Stomach (tissue), 9 donors: ENCODE measurements around the gene GPC5. TPM values are rescaled to one million over a fixed set of nuclear protein-coding genes. Genes with fewer than 3 reads are reported as not detected.

Experiments
- DNase-seq, 2 donors: peaks; one replicate each; pipeline versions ENCODE4 v3.0.0 to v3.0.0-alpha.2; 2013 to 2019
- H3K27ac ChIP-seq, 5 donors: fragments of 200-600 bp in 4 of 5; sonication (generic) in 4 of 5; one replicate each; pipeline ENCODE4 v1.5.1; 2013 to 2019; ENCODE audit warnings: mild to moderate bottlenecking in 1 of 5, moderate library complexity in 1 of 5
- H3K27me3 ChIP-seq, 3 donors: fragments of 200-600 bp; sonication (generic); one replicate each; pipeline ENCODE4 v1.5.1; 2017 to 2019; ENCODE audit warnings: mixed run types in 1 of 3
- H3K36me3 ChIP-seq, 4 donors: fragments of 200-600 bp; sonication (generic); 1 replicate in 3 of 4; 2 replicates in 1 of 4; pipeline ENCODE4 v1.5.1; 2016 to 2019
- H3K4me1 ChIP-seq, 4 donors: fragments of 200-600 bp; sonication (generic); one replicate each; pipeline ENCODE4 v1.5.1; 2016 to 2019
- H3K4me3 ChIP-seq, 4 donors: fragments of 200-600 bp; sonication (generic) in 3 of 4; one replicate each; pipeline ENCODE4 v1.5.1; 2016 to 2019; ENCODE audit warnings: mild to moderate bottlenecking in 1 of 4
- H3K9me3 ChIP-seq, 4 donors: fragments of 200-600 bp; sonication (generic); one replicate each; pipeline ENCODE4 v1.5.1; 2016 to 2019
- EP300 ChIP-seq: sonication (generic); formaldehyde crosslinking; IDR thresholded peaks from one replicate; pipeline ENCODE4 v1.6.1; 2017; ENCODE audit warnings: antibody characterized with exemption
- POLR2A ChIP-seq, 4 donors: fragments of 450-650 bp; IDR thresholded peaks; one replicate each; pipeline ENCODE4 v1.6.1; 2016; ENCODE audit warnings: antibody characterized with exemption in 4 of 4, control low read depth in 2 of 4, mild to moderate bottlenecking in 1 of 4, moderate library complexity in 1 of 4
- POLR2AphosphoS5 ChIP-seq, 3 donors: sonication (generic); formaldehyde crosslinking; IDR thresholded peaks; one replicate each; pipeline ENCODE4 v1.6.1; 2016; ENCODE audit warnings: antibody characterized with exemption in 3 of 3
- WGBS, 5 donors: extraction: QIAGEN DNeasy Blood & Tissue Kit in 3 of 5; methylation state at CpG; one replicate each; pipeline versions ENCODE4 v1.1.5 to v1.1.7; 2013 to 2018; 5-methylcytosine and 5-hydroxymethylcytosine counted together
- intact Hi-C: fragments of 100-400 bp; cut with DNase I; formaldehyde crosslinking; loops from one replicate; pipeline ENCODE4 v1.15.1; 2023; ENCODE audit warnings: low total_unique reads
- polyA plus RNA-seq, 3 donors: library from polyadenylated mRNA; stranded (reverse); fragments of 200-250 nt; gene quantifications; one replicate each; pipeline ENCODE4 v1.2.3, GENCODE V29; 2013
- total RNA-seq, 5 donors: library from RNA; depleted of rRNA; stranded (reverse); fragments of >200 nt; gene quantifications; one replicate each; pipeline versions ENCODE4 v1.1.0 to v1.2.3, GENCODE V29; 2014 to 2016
- TF ChIP-seq, protein P1 (sequence below), 7 experiments: fragments of 450-650 bp in 4 of 7; fragments of 200-600 bp in 3 of 7; sonication (generic) in 3 of 7; IDR thresholded peaks; one replicate each; pipeline ENCODE4 v1.5.1; 2016 to 2019; ENCODE audit warnings: antibody characterized with exemption in 7 of 7, control low read depth in 2 of 7, mild to moderate bottlenecking in 1 of 7
- donor health status: healthy with polysubstance abuse.
- donor health status: Bipolar disorder and iron deficiency.
- donor health status: healthy.

The GPC5 gene
- total and polyA plus RNA-seq, 8 donors, result 0.87 to 2.8 TPM; not detected in 6

DNA sequence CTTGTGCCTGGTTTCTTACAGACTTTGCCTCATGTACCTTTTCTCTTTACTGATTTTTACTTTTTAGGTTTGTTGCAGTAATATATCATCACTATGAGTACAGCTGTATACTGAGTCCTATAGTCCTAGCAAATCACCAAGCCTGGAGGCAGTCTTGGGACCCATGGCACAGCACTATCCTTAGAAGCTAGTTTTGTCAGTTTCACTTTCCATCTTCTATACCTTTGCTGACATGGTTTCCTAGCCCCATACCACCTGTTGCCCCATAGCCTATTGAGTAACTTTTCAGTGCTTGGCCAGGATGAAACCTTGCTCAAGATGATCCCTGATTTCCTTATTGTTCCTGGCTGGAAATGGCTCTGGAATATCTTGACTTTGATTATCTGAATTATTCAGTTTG, 826.4 kb downstream of the GPC5 start:
- TF ChIP-seq POLR2AphosphoS5 (IDR thresholded peaks at IDR 0.05), result no peak
- TF ChIP-seq EP300, result no peak
- TF ChIP-seq, protein P1, sequence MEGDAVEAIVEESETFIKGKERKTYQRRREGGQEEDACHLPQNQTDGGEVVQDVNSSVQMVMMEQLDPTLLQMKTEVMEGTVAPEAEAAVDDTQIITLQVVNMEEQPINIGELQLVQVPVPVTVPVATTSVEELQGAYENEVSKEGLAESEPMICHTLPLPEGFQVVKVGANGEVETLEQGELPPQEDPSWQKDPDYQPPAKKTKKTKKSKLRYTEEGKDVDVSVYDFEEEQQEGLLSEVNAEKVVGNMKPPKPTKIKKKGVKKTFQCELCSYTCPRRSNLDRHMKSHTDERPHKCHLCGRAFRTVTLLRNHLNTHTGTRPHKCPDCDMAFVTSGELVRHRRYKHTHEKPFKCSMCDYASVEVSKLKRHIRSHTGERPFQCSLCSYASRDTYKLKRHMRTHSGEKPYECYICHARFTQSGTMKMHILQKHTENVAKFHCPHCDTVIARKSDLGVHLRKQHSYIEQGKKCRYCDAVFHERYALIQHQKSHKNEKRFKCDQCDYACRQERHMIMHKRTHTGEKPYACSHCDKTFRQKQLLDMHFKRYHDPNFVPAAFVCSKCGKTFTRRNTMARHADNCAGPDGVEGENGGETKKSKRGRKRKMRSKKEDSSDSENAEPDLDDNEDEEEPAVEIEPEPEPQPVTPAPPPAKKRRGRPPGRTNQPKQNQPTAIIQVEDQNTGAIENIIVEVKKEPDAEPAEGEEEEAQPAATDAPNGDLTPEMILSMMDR (IDR thresholded peaks at IDR 0.05), result no peak
- TF ChIP-seq POLR2A (IDR thresholded peaks at IDR 0.05), result no peak
- peak overlapping the region in 1 of 5 donors; percentile 33 for H3K27ac ChIP-seq
- intact Hi-C loops, result no loop called here
- H3K27me3 ChIP-seq, result no peaks in the 10 kb centered on the region
- H3K36me3 ChIP-seq, result no peaks in the 10 kb centered on the region
- DNase-seq, result no peak
- no peaks in the 10 kb centered on the region for H3K4me1 ChIP-seq
- no peak overlapping the region for H3K4me3 ChIP-seq
- peaks cover 0 to 5% (median 2%) of the 10 kb centered on the region in 4 donors for H3K9me3 ChIP-seq

DNA sequence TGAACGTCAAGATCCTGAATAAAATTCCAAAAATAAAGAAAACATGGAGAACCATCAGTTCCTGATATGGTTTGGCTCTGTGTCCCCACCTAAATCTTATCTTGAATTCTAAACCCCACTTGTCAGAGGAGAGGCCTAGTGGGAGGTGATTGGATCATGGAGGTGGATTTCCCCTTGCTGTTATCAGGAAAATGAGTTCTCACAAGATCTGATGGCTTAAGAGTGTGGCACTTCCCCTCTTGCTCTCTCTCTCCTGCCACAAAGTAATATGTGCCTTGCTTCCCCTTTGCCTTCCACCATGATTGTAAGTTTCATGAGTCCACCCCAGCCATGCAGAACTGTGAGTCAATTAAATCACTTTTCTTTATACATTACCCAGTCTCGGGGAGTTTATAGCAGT, 827.4 kb downstream of the GPC5 start:
- Histone ChIP-seq H3K9me3 (peaks cover 0 to 5% (median 2%) of the 10 kb centered on the region in 4 donors), H3K4me3 (no peak overlapping the region), H3K27ac (no peak overlapping the region), H3K36me3 (no peaks in the 10 kb centered on the region), H3K4me1 (no peaks in the 10 kb centered on the region), H3K27me3 (no peaks in the 10 kb centered on the region)
- WGBS, 5 donors, result 61 to 82% (median 65%) methylated on average over 2 of the region's 2 CpGs
- no peak for DNase-seq
- intact Hi-C loops, result no loop called here
- TF ChIP-seq POLR2AphosphoS5 (IDR thresholded peaks at IDR 0.05) (no peak), EP300 (no peak), POLR2A (IDR thresholded peaks at IDR 0.05) (no peak)
- TF ChIP-seq, protein P1 (IDR thresholded peaks at IDR 0.05), result no peak

DNA sequence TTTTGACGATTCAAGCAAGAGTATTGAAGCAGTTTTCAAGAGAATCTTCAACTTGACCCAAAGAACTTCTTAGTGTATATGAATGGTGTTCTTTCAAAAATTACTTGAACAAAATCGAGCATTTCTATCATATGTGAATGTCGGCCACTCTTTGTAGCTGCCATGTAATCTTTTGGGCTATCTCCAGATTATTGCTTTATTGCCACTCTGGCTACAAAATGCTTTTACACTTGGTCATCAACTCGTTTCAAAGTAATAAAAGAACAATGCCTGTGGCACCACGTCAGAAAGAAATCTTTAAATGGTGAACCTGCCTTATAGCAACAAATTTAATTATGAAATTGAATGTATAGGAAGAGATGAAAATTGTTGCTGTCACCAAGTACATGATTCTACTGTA, 834.5 kb downstream of the GPC5 start:
- no peaks in the 10 kb centered on the region for H3K9me3 ChIP-seq
- no peaks in the 10 kb centered on the region for H3K36me3 ChIP-seq
- no peak for TF ChIP-seq EP300
- TF ChIP-seq POLR2AphosphoS5 (IDR thresholded peaks at IDR 0.05), result no peak
- TF ChIP-seq, protein P1 (IDR thresholded peaks at IDR 0.05), result no peak
- TF ChIP-seq POLR2A (IDR thresholded peaks at IDR 0.05), result no peak
- 61 to 75% (median 70%) methylated on average over 5 of the region's 5 CpGs for WGBS, 5 donors
- intact Hi-C loops, result no loop called here
- H3K4me3 ChIP-seq, result no peak overlapping the region
- H3K4me1 ChIP-seq, result no peaks in the 10 kb centered on the region
- no peak overlapping the region for H3K27ac ChIP-seq
- no peaks in the 10 kb centered on the region for H3K27me3 ChIP-seq
- no peak for DNase-seq

DNA sequence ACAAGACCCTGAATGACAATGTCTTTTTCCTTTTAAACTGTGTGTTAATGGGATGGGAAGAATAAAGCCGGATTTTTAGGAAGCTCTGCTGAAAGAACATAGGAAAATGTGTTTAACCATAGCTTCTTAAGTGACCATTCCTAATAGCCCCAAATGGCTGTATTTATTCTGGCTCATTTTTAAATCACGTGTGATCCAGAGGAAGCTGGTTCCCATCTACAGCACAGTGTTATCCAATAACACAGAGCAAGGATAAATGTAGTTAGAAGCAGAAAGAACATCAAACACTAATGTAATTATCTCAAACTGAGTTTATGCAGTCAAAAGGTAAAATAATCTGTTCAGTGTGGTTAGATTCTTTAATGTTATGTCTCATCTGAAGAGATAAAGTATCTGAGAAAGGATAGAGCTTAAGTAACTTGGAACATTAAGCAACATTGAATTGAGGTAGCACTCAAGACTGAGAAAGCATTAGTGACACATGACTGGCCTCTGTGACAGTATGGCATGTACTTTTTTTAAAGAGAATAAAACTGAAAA, 853.3 kb downstream of the GPC5 start:
- 30 to 54% (median 47%) methylated on average over 2 of the region's 2 CpGs for WGBS, 5 donors
- DNase-seq, result peak in 1 of 2 donors; percentile 12
- no peaks in the 10 kb centered on the region for H3K36me3 ChIP-seq
- H3K27ac ChIP-seq, result no peak overlapping the region
- TF ChIP-seq POLR2AphosphoS5 (IDR thresholded peaks at IDR 0.05), result no peak
- TF ChIP-seq POLR2A (IDR thresholded peaks at IDR 0.05), result no peak
- TF ChIP-seq, protein P1 (IDR thresholded peaks at IDR 0.05), result no peak
- TF ChIP-seq EP300, result no peak
- H3K4me1 ChIP-seq, result no peaks in the 10 kb centered on the region
- intact Hi-C loops, result no loop called here
- H3K4me3 ChIP-seq, result no peak overlapping the region
- H3K27me3 ChIP-seq, result no peaks in the 10 kb centered on the region
- H3K9me3 ChIP-seq, result peaks cover 0 to 6% (median 0%) of the 10 kb centered on the region in 4 donors
